ENCODE data around the gene DNMT3L.
"Not testable (repeated sequence)": the region's sequence is repeated elsewhere in the genome, so short reads cannot be mapped to it uniquely, and the experiment has no call there.

Gene DNMT3L

DNA sequence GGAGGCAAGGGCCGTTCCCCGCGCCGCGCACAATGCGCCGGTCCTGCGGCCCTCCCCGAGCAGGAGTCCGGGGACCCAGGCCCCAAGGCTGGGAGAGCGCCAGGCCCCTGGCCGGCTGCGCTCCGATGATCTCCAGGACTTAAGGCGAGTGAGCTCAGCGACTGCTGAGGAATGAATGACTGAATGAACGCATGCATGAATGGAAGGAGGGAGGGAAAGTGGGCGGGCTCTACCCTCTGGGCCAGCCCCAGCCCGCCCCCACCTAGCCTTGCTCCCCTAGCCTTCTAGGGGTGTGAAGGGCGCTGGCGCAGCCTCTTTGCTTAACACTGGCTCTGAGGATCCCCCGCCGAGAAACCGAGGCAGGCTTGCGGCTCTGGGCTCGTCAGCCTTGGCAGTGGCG is 20.4 kb downstream of the DNMT3L start:
- DNase-seq: not testable (repeated sequence)

GRCh38 chr21:44240842-44241241 is 20.9 kb downstream of the DNMT3L start, which contains the start of gene ICOSLG:
TSS of gene ICOSLG (minus strand) at chr21:44240943. CDS start at chr21:44240817, 126 bp downstream.
- DNase-seq: not testable (repeated sequence)

- DNase-seq: not testable (repeated sequence)
These were observed 21.3 kb downstream of the DNMT3L start for GRCh38 chr21:44240353-44240752.

- not testable (repeated sequence) for DNase-seq
These were observed 32.1 kb downstream of the DNMT3L start for GRCh38 chr21:44229561-44229960.

DNA sequence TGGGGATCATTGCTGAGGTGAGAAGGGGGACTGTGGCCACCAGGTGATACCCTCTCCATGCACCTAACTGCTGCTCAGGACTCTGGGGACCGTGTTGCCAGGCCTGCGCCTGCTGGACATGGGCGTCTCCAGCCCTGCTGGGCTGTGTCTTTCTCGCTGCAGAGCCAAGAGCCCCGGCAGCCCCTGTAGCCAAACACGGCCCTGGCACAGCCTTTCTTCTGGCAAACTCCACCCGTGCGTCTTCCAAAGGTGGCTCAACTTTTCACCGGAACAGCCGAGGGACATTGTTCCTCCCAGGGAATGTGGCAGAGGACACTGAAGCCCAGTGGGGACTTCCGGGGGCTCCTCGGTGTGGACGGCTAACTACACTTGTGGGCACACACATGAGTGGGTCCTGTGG is 33.6 kb downstream of the DNMT3L start:
- not testable (repeated sequence) for DNase-seq

- not testable (repeated sequence) for DNase-seq
These were observed 34.1 kb downstream of the DNMT3L start for GRCh38 chr21:44227614-44228013.

DNA sequence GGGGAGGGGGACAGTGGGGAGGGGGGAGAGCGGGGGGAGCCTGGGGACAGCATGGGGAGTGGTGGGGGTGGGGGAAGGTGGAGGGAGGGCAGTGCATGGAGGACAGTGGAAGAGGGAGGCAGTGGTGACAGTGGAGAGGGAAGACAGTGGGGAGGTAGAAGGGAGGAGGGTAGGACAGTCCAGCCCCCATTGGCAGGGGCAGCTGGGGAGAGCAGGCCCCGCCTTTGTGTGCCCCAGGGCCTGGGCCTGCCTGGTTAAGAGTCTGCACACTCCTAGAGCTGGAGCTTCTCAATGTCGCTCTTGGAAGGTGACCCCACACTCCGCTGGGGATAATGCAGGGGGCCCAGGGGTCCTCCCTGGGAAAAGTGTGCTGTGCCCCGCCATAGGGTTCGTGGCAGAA is 36.1 kb downstream of the DNMT3L start:
- not testable (repeated sequence) for DNase-seq

DNA sequence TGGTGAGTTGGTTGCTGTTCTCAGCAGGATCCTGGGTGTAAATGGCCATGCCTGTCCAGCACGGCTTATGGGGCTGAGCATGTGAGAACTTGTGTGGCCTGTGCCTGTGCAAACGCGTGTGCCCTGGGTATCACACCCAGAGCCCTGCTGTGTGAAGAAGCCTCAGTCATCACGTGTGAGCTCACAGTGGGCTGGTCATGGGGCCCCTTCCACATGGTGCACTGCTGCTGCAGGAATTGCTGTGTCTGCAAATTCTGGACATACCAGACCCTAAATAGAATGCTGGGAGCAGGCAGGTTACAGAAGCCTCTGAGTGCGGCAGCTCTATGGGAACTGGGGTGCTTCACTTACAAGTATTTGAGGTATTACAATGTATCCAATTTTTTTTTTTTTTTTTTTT is 38.4 kb downstream of the DNMT3L start:
- DNase-seq: not testable (repeated sequence)

DNA sequence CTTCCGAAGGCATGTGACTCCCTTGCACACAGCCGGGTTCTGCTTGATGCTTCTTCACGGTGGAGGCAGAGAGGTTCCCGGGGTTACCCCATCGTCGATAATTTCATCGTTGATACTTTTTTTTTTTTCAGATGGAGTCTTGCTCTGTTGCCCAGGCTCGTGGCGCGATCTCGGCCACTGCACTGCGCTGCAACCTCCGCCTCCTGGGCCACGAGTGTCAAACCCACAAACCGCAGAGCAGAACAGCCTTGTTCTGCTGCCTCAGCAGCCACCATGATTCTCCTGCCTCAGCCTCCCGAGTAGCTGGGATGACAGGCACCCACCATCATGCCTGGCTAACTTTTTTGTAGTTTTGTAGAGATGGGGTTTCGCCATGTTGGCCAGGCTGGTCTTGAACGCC is 41.0 kb downstream of the DNMT3L start:
- DNase-seq: not testable (repeated sequence)

DNA sequence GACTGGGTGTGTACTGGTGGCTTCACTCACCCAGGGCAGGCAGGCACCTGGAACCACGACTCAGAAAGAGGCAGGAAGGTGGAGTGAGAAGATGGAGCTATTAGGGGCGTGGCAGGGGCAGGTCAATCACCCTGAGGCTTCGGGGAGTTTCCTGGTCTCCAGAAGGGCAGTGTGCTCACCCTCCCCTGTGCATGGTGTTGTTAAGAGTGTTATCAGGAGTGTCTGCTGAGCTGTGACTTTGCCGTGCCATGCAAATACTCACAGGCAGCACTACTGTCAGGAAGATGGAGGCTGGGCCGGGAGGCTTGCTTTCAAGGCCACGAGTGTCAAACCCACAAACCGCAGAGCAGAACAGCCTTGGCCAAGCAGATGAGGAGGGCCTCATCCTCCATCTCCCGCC is 43.2 kb downstream of the DNMT3L start:
- DNase-seq: not testable (repeated sequence)

DNA sequence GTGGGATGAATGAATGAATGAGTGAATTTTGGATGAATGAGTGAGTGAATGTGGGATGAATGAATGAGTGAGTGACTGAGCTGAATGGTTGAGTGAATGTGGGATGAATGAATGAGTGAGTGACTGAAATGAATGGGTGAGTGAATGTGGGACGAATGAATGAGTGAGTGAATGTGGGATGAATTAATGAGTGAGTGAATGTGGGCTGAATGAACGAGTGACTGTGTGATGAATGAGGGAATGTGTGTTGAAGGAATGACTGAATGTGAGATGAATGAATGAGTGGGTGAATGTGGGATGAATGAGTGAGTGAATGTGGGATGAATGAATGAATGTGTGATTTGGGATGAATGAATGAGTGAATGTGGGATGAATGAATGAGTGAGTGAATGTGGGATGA is 49.7 kb downstream of the DNMT3L start:
- DNase-seq: not testable (repeated sequence)

DNA sequence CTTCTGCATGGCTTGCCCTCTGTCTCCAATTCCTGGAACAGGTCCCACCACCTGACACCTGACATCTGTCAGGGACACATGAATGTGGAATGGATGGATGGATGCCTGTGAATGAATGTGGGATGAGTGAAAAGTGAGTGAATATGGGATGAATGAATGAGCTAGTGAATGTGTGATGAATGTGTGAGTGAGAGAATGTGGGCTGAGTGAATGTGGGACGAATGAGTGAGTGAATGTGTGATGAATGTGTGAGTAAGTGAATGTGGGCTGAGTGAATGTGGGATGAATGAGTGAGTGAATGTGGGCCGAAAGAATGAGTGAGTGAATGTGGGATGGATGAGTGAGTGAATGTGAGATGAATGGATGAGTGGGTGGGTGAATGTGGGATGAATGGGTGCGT is 50.1 kb downstream of the DNMT3L start:
- not testable (repeated sequence) for DNase-seq

- not testable (repeated sequence) for DNase-seq
These were observed 53.6 kb downstream of the DNMT3L start for GRCh38 chr21:44207860-44208646.

DNA sequence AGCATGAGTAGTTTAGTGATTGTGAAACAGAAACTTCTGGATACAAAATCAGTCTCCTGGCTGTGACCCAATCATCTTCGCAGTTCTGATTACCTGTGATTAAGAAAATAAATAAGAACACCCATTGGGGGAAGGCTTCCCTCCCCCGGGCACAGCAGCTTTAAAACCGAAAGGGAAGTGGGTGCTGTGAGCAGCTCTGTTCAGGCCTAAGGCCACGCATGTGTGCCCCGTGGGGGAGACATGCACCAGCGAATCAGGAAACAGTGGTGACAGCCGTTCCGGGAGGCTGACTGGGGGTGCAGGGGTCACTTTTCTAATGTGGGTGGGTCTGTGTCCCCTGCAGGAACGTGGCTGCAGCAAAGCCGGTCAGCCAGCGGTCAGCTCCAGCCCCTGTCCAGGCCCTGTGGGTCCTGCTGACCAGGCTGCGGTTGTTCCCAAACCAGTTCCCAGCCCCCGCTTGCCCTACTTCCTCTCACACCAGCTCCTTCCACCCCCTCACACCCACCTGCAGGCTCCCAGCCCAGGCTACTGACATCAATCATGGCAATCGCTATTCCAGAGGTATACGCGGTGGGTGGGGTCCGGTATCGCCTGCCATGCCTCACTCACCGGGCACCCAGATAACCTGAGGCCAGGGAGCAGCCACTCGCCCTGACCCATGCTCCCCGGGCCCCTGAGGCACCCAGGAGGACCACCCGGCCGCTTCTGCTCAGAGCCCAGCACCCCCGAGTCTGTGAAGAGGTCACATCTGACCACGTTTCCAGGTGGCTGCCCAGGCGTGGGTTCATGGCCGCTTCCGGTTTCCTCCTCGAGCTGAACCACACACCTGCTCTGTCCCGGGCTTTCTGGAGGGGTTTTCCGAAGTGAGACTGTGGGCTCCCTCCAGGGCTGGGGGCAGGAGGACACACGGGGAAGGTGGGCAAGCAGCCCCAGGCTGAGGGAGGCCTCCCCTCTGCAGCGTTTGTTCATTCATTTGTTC is 54.7 kb downstream of the DNMT3L start:
- DNase-seq: not testable (repeated sequence)

GRCh38 chr21:44206187-44206586 is 55.5 kb downstream of the DNMT3L start:
- DNase-seq: not testable (repeated sequence)

GRCh38 chr21:44202590-44203299 is 59.0 kb downstream of the DNMT3L start:
- DNase-seq: not testable (repeated sequence)

DNA sequence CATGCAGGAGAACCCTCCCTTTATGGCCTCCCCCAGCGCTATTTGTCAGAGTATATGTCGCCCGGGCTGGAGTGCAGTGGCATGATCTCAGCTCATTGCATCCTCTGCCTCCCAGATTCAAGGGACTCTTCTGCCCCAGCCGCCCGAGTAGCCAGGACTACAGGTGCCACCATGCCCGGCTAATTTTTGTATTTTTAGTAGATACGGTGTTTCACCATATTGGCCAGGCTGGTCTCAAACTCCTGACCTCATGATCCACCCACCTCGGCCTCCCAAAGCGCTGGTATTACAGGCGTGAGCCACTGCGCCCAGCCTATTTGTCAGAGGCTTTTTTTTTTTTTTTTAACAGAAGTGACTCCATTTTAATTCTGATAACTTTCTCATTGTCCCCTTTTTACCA is 61.7 kb downstream of the DNMT3L start:
- not testable (repeated sequence) for DNase-seq

DNA sequence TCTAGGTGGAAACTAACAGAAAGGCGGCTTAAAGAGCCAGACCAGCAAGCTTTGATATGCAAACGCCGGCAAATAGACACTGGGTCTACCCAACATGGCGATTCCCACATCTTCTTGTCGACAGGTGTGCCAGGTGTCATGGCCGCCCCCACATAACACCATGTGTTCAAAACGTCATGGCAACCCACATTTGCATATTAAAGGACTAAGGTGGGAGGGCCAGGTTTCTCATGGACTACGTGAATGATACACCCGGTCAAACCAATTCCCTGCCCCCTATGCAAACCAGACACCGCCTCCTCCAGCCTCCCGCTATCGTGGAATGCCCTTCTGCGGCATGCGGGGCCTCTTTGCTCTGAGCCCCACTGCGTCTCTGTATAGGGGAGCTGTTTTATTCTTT is 62.2 kb downstream of the DNMT3L start:
- no peak for DNase-seq

DNA sequence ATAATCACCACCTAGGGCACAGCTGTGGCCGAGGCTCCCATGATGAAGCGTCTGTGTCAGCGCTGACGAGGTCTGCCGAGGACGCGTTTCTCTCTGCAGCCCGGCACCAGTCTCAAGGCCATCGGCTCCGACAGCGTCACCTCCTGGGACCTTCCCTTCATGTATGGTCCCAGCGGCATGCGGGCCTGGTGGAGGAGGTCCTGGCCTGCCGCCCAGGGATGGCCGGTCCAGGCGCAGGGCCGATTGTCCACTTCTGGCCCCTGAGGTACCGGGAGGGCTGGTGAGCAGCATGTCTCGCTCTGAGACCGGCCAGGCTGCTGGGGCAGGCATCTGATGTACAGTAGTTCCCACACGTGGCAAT is 64.6 kb downstream of the DNMT3L start:
- not testable (repeated sequence) for DNase-seq
